Colonic mucosa (tissue), 2 donors: Measurements from ENCODE around the gene P2RY6. TPM values are rescaled to one million over a fixed set of nuclear protein-coding genes. Genes with fewer than 3 reads are reported as not detected.

Experiments
- total RNA-seq, 2 donors: library from RNA; stranded (reverse); fragmentation: NEBNext Ultra II Directional in 1 of 2; extraction: Animal tissue kit (Norgen Biotek cat#: 25700) in 1 of 2; gene quantifications; one replicate each; pipeline ENCODE4 v1.2.1, GENCODE V29; 2021
- donor health status: DM: no; HTN: no; CAD: no.
- donor health status: DM: no; HTN: no; CAD: no.

The P2RY6 gene
- total RNA-seq, 2 donors from 2014 or later, result 0.91 to 1.4 TPM

Other genes starting within 250 kb of the P2RY6 start
- 10 to 100 TPM; 12.1 to 20.9 TPM for gene FCHSD2, start 130.0 kb upstream of the P2RY6 start, total RNA-seq
- gene P2RY2, start 54.1 kb upstream of the P2RY6 start, total RNA-seq, result 10 to 100 TPM; 17.6 to 27.4 TPM
- 10 to 100 TPM in 1 of 2 donors, 1 to 10 TPM in 1; 8.6 to 13.4 TPM for gene ARHGEF17, start 35.9 kb downstream of the P2RY6 start, total RNA-seq
- gene RELT, start 104.1 kb downstream of the P2RY6 start, total RNA-seq, result 1 to 10 TPM; 4.0 to 7.1 TPM